PC-3 (cell line): ENCODE data around the gene BLTP3B.

ENCODE experiments used
- EZH2phosphoT487 ChIP-seq: fragments of 300-600 bp; sonication (generic); IDR thresholded peaks from 2 replicates; pipeline ENCODE4 v1.6.1; 2018; ENCODE audit warnings: mild to moderate bottlenecking, antibody characterized with exemption, low read length, borderline replicate concordance
- TF ChIP-seq, protein P1 (sequence below): fragments of 300-600 bp; sonication (generic); conservative IDR thresholded peaks from 2 replicates; pipeline ENCODE4 v1.5.1; 2017; ENCODE audit warnings: antibody characterized with exemption, low read depth, mild to moderate bottlenecking, low read length

DNA sequence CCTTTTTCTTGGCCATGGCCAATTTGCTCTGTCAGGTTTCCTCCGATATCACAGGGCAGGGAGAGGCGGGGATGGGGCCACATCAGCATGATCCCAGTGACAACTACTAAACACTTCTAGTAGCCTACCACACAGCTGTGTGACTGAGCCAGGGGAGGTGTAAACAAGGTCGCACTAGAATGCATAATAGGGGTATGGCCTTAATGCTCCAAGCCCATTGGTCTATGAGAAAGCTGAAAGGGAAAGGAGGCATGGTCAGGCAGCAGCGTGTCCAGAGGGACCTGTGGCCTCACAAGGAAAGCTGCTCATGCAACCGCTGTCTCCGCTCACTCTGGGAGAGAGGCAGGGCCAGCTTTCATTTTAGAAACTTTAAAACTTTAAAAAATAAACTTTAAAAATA, 30.4 kb upstream of the BLTP3B start:
- TF ChIP-seq, protein P1, sequence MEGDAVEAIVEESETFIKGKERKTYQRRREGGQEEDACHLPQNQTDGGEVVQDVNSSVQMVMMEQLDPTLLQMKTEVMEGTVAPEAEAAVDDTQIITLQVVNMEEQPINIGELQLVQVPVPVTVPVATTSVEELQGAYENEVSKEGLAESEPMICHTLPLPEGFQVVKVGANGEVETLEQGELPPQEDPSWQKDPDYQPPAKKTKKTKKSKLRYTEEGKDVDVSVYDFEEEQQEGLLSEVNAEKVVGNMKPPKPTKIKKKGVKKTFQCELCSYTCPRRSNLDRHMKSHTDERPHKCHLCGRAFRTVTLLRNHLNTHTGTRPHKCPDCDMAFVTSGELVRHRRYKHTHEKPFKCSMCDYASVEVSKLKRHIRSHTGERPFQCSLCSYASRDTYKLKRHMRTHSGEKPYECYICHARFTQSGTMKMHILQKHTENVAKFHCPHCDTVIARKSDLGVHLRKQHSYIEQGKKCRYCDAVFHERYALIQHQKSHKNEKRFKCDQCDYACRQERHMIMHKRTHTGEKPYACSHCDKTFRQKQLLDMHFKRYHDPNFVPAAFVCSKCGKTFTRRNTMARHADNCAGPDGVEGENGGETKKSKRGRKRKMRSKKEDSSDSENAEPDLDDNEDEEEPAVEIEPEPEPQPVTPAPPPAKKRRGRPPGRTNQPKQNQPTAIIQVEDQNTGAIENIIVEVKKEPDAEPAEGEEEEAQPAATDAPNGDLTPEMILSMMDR, result no peak
- TF ChIP-seq EZH2phosphoT487, result no peak
